ENCODE data around the gene PRCC. TPM values are rescaled to one million over a fixed set of nuclear protein-coding genes. Genes with fewer than 3 reads are reported as not detected.

Gene PRCC
- total RNA-seq, 4 donors from 2014 or later: 34.8 to 57.9 (median 43.6) TPM

- intact Hi-C loops (cut with DNase I): no loop called here
- H3K4me1 ChIP-seq: peaks cover 10 to 21% of the 10 kb centered on the region in 2 donors
- H3K27me3 ChIP-seq: no peaks in the 10 kb centered on the region
- peak; percentile 26 to 45 for DNase-seq
- no peak within 1 kb of the TSS for H3K4me3 ChIP-seq (replicated peaks in 1 of 3)
- WGBS, 2 donors: 53 to 62% methylated on average over 10 of the region's 10 CpGs
- peak within 1 kb of the TSS in 2 of 3 donors; percentile 23 to 55 for H3K27ac ChIP-seq
- H3K9me3 ChIP-seq: no peaks in the 10 kb centered on the region
- TF ChIP-seq POLR2A (IDR thresholded peaks at IDR 0.05) (no peak), CTCF (IDR thresholded peaks at IDR 0.05) (no peak)
- no peaks in the 10 kb centered on the region for H3K36me3 ChIP-seq
Measured at GRCh38 chr1:156816561-156817328, 49.4 kb downstream of the PRCC start, which contains the start of gene SH2D2A. Gene SH2D2A (minus strand): TSS chr1:156816848. CDS start chr1:156816708, 140 bp downstream.

GRCh38 chr1:156821801-156822200 lies 54.5 kb downstream of the PRCC start:
- no peaks in the 10 kb centered on the region for H3K4me1 ChIP-seq
- no peak overlapping the region for H3K27ac ChIP-seq
- no peak overlapping the region for H3K4me3 ChIP-seq (replicated peaks in 1 of 3)
- no peaks in the 10 kb centered on the region for H3K9me3 ChIP-seq
- no peaks in the 10 kb centered on the region for H3K27me3 ChIP-seq
- DNase-seq: no peak
- TF ChIP-seq CTCF (IDR thresholded peaks at IDR 0.05) (no peak), POLR2A (IDR thresholded peaks at IDR 0.05) (no peak)
- WGBS, 2 donors: 62 to 67% methylated on average over 4 of the region's 4 CpGs
- intact Hi-C loops (cut with DNase I): no loop called here
- H3K36me3 ChIP-seq: no peaks in the 10 kb centered on the region

- Histone ChIP-seq H3K27me3 (no peaks in the 10 kb centered on the region), H3K4me3 (replicated peaks in 1 of 3) (no peak overlapping the region), H3K36me3 (no peaks in the 10 kb centered on the region), H3K9me3 (no peaks in the 10 kb centered on the region), H3K4me1 (no peaks in the 10 kb centered on the region), H3K27ac (no peak overlapping the region)
- TF ChIP-seq CTCF (IDR thresholded peaks at IDR 0.05): no peak
- TF ChIP-seq POLR2A (IDR thresholded peaks at IDR 0.05): no peak
- DNase-seq: no peak
- intact Hi-C loops (cut with DNase I): no loop called here
- 74 to 89% methylated on average over 1 of the region's 1 CpG for WGBS, 2 donors
Measured at GRCh38 chr1:156822680-156823079, 55.3 kb downstream of the PRCC start.

- no peaks in the 10 kb centered on the region for H3K36me3 ChIP-seq
- TF ChIP-seq POLR2A (IDR thresholded peaks at IDR 0.05) (no peak), CTCF (IDR thresholded peaks at IDR 0.05) (no peak)
- intact Hi-C loops (cut with DNase I): no loop called here
- H3K4me3 ChIP-seq (replicated peaks in 1 of 3): no peak overlapping the region
- H3K27ac ChIP-seq: no peak overlapping the region
- H3K4me1 ChIP-seq: no peaks in the 10 kb centered on the region
- no peak for DNase-seq
- H3K27me3 ChIP-seq: no peaks in the 10 kb centered on the region
- 90 to 97% methylated on average over 5 of the region's 5 CpGs for WGBS, 2 donors
- H3K9me3 ChIP-seq: no peaks in the 10 kb centered on the region
Measured at GRCh38 chr1:156823210-156823790, 56.0 kb downstream of the PRCC start.

- 55 to 58% methylated on average over 1 of the region's 1 CpG for WGBS, 2 donors
- H3K4me3 ChIP-seq (replicated peaks in 1 of 3): no peak overlapping the region
- no peaks in the 10 kb centered on the region for H3K36me3 ChIP-seq
Measured at GRCh38 chr1:156826630-156827029, 59.3 kb downstream of the PRCC start.

More at GRCh38 chr1:156826630-156827029, 59.3 kb downstream of the PRCC start:
- no peak for DNase-seq
- TF ChIP-seq CTCF (IDR thresholded peaks at IDR 0.05) (no peak), POLR2A (IDR thresholded peaks at IDR 0.05) (no peak)
- H3K4me1 ChIP-seq: no peaks in the 10 kb centered on the region
- intact Hi-C loops (cut with DNase I): no loop called here
- no peaks in the 10 kb centered on the region for H3K27me3 ChIP-seq
- H3K9me3 ChIP-seq: no peaks in the 10 kb centered on the region
- no peak overlapping the region for H3K27ac ChIP-seq

Data from thyroid gland (tissue), 4 donors.